ENCODE results near the gene XIRP2. TPM values are rescaled to one million over a fixed set of nuclear protein-coding genes. Genes with fewer than 3 reads are reported as not detected.

XIRP2 gene
- total RNA-seq, 6 experiments from 2014 or later = 0.05 to 2.0 (median 0.19) TPM

DNA sequence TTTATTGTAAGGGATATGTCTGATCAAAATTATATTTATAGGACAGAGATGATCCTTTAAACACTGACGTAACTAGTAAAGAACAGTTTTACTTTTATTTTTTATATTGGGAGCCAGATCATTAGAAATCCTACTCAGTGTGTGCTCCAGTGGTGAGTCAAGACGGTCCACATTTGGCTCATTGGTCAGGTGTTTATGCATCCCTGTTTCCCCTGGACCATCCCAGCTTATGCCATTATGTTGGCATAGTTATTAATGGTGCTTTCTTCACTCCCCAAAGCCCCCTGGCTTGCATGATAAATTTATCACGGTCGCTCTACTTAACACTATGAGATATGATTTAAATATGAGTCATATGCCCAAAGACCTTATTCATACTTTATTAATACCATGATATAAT is 293.4 kb downstream of the XIRP2 start:
- no peaks in the 10 kb centered on the region for H3K36me3 ChIP-seq
- no peak for TF ChIP-seq POLR2A (IDR thresholded peaks at IDR 0.05)
- TF ChIP-seq, protein P1, sequence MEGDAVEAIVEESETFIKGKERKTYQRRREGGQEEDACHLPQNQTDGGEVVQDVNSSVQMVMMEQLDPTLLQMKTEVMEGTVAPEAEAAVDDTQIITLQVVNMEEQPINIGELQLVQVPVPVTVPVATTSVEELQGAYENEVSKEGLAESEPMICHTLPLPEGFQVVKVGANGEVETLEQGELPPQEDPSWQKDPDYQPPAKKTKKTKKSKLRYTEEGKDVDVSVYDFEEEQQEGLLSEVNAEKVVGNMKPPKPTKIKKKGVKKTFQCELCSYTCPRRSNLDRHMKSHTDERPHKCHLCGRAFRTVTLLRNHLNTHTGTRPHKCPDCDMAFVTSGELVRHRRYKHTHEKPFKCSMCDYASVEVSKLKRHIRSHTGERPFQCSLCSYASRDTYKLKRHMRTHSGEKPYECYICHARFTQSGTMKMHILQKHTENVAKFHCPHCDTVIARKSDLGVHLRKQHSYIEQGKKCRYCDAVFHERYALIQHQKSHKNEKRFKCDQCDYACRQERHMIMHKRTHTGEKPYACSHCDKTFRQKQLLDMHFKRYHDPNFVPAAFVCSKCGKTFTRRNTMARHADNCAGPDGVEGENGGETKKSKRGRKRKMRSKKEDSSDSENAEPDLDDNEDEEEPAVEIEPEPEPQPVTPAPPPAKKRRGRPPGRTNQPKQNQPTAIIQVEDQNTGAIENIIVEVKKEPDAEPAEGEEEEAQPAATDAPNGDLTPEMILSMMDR (IDR thresholded peaks at IDR 0.05) = no peak
- H3K9me3 ChIP-seq = no peaks in the 10 kb centered on the region
- ATAC-seq (no peak), DNase-seq (no peak)
- H3K27ac ChIP-seq = no peak overlapping the region
- H3K27me3 ChIP-seq = no peaks in the 10 kb centered on the region
- no peaks in the 10 kb centered on the region for H3K4me1 ChIP-seq
- 64% methylated on average over 4 of the region's 4 CpGs for WGBS (ENCODE audit: insufficient coverage, low coverage, low lambda C conversion rate, missing lambda C conversion rate)
- no peak overlapping the region for H3K4me3 ChIP-seq
- intact Hi-C loops (cut with DNase I) = no loop called here

DNA sequence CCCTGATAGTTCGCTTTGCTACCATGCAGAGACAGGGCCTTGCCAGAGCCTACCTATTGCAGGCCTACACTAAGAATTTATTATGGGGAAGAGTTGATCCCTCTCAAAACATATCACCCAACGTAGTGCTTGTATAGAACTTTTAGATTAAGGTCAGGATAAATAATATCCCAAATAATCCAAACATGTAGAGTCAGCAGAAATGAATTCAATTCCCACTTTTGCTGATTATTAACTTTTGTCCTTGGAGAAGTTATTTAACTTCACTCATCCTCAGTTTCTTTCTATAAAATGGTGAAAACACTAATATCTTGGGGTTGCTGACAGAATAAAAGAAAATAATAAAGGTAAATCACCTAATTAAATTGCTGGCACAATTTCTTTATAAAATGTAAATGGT is 294.1 kb downstream of the XIRP2 start:
- intact Hi-C loops (cut with DNase I) = no loop called here
- Histone ChIP-seq H3K4me1 (no peaks in the 10 kb centered on the region), H3K27me3 (no peaks in the 10 kb centered on the region), H3K27ac (no peak overlapping the region), H3K9me3 (no peaks in the 10 kb centered on the region), H3K36me3 (no peaks in the 10 kb centered on the region), H3K4me3 (no peak overlapping the region)
- TF ChIP-seq POLR2A (IDR thresholded peaks at IDR 0.05) = no peak
- TF ChIP-seq, protein P1 (IDR thresholded peaks at IDR 0.05) = no peak
- ATAC-seq = no peak
- WGBS (ENCODE audit: insufficient coverage, low coverage, low lambda C conversion rate, missing lambda C conversion rate) = 54% methylated on average over 2 of the region's 2 CpGs
- no peak for DNase-seq

DNA sequence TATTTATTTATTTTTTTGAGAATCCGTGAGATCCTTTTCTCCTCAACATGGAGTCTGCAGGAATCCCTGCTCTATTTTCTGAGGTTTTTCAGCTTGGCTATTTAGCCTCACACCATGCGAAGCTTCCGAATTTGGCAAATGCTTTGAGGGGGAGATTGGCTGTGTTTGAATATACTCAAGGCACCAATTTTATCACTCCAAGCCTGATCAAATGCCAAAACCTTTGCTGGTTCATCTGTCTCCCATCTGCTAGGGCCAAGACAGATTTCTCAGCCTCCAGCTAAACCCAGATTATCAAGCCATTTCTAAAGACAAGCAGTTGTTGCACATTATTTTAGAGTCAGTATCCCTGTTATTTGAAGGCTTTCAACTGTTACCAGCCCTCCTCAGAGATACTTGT is 295.7 kb downstream of the XIRP2 start:
- intact Hi-C loops (cut with DNase I) = no loop called here

DNA sequence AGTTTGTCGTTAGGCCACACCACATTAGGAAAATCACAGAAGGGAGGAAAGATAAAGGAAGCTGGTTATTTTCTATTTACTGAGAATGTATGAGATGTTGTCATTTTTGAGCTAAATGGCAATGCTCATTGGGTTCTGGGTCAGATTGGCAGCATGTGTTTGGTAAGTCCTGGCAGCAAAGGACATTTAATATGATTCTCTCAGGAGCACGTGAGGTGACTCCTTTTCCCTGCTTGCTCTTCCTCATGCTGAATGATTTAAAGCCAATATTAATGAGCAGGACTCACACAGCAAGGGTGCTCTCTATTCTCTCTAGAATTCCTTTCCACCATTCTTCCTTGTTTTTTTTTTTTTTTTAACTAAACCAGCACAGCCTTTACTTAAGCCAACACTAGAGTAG is 298.2 kb downstream of the XIRP2 start:
- 59% methylated on average over 2 of the region's 2 CpGs for WGBS (ENCODE audit: insufficient coverage, low coverage, low lambda C conversion rate, missing lambda C conversion rate)
- TF ChIP-seq POLR2A (IDR thresholded peaks at IDR 0.05) = no peak
- TF ChIP-seq, protein P1 (IDR thresholded peaks at IDR 0.05) = no peak
- DNase-seq (no peak), ATAC-seq (no peak)
- Histone ChIP-seq H3K36me3 (no peaks in the 10 kb centered on the region), H3K4me1 (no peaks in the 10 kb centered on the region), H3K9me3 (no peaks in the 10 kb centered on the region), H3K27ac (no peak overlapping the region), H3K27me3 (no peaks in the 10 kb centered on the region), H3K4me3 (no peak overlapping the region)
- intact Hi-C loops (cut with DNase I) = no loop called here

More for the DNA sequence above, 295.7 kb downstream of the XIRP2 start:
- no peaks in the 10 kb centered on the region for H3K36me3 ChIP-seq
- H3K4me3 ChIP-seq = no peak overlapping the region
- no peak overlapping the region for H3K27ac ChIP-seq
- no peak for TF ChIP-seq POLR2A (IDR thresholded peaks at IDR 0.05)
- TF ChIP-seq, protein P1 (IDR thresholded peaks at IDR 0.05) = no peak
- H3K4me1 ChIP-seq = no peaks in the 10 kb centered on the region
- WGBS (ENCODE audit: insufficient coverage, low coverage, low lambda C conversion rate, missing lambda C conversion rate) = 77% methylated on average over 3 of the region's 3 CpGs
- H3K9me3 ChIP-seq = no peaks in the 10 kb centered on the region
- DNase-seq (no peak), ATAC-seq (no peak)
- no peaks in the 10 kb centered on the region for H3K27me3 ChIP-seq
